MCF 10A (cell line): ENCODE measurements around the gene CHKA. TPM values are rescaled to one million over a fixed set of nuclear protein-coding genes. Genes with fewer than 3 reads are reported as not detected.

ENCODE experiments used
- BruUV-seq: library from RNA; stranded (reverse); fragments of 400-500 nt; replicated peaks from 2 replicates; lab custom pipeline; 2021; lab: Mats Ljungman, UMichigan
- CTCF ChIA-PET: fragments of 300-600 bp; sonication (Branson Sonifier 250); formaldehyde crosslinking; extraction: SDS; loops from one replicate; lab custom pipeline; 2021; ENCODE audit warnings: antibody characterized with exemption, inconsistent platforms; lab: Yijun Ruan, JAX
- POLR2A ChIA-PET: fragments of 300-600, 350-650 bp; sonication (Branson Sonifier 250); formaldehyde crosslinking; extraction: SDS; loops from one replicate; lab custom pipeline; 2020; ENCODE audit warnings: antibody characterized with exemption, inconsistent platforms; lab: Yijun Ruan, JAX
- DNase-seq: peaks from one replicate; pipeline ENCODE4 v3.0.0-alpha.2; 2018; ENCODE audit not compliant: unreplicated experiment
- H3K27ac Mint-ChIP-seq: one replicate; pipeline ENCODE4 v1.8.0; 2022; ENCODE audit warnings: mild to moderate bottlenecking, low read depth, mixed read lengths; ENCODE audit not compliant: unreplicated experiment
- H3K27me3 Mint-ChIP-seq: one replicate; pipeline ENCODE4 v1.8.0; 2022; ENCODE audit warnings: mixed read lengths; ENCODE audit not compliant: insufficient read depth, unreplicated experiment
- H3K36me3 Mint-ChIP-seq: one replicate; pipeline ENCODE4 v1.8.0; 2022; ENCODE audit warnings: mild to moderate bottlenecking, moderate library complexity, mixed read lengths; ENCODE audit not compliant: insufficient read depth, unreplicated experiment
- H3K4me1 Mint-ChIP-seq: one replicate; pipeline ENCODE4 v1.8.0; 2022; ENCODE audit warnings: mixed read lengths; ENCODE audit not compliant: insufficient read depth, unreplicated experiment
- H3K4me3 Mint-ChIP-seq: one replicate; pipeline ENCODE4 v1.8.0; 2022; ENCODE audit warnings: mild to moderate bottlenecking, moderate library complexity, mixed read lengths; ENCODE audit not compliant: unreplicated experiment
- H3K9me3 Mint-ChIP-seq: one replicate; pipeline ENCODE4 v1.8.0; 2022; ENCODE audit warnings: mixed read lengths; ENCODE audit not compliant: unreplicated experiment
- intact Hi-C: fragments of 100-400 bp; cut with micrococcal nuclease; formaldehyde crosslinking; loops from 2 replicates; pipeline ENCODE4 v1.14.1; 2022
- total RNA-seq: library from RNA; stranded (reverse); gene quantifications from 2 replicates; pipeline ENCODE4 v1.2.3, GENCODE V29; 2022
- TF ChIP-seq, protein P1 (sequence below): fragments of 200-600 bp; IDR thresholded peaks from one replicate; pipeline ENCODE4 v1.8.0; 2022; ENCODE audit warnings: antibody characterized with exemption, mild to moderate bottlenecking; ENCODE audit not compliant: unreplicated experiment

Gene CHKA
- total RNA-seq, 1 experiment from 2014 or later: 7.8 TPM

DNA sequence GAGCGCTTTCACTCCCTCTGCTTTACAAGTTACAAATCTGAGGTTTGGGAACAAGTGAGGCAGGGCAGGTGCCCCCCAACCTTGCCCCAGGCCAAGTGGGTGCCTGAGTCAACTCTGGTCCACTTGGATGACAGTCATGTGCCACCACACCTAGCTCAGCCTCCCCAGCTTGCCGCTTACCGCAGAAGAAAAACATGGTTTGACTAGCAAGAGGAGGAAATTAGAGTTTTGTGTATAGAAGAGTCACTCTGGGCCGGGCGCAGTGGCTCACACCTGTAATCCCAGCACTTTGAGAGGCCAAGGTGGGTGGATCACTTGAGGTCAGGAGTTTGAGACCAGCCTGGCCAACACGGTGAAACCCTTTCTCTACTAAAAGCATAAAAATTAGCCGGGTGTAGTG is 27.7 kb upstream of the CHKA start:
- Mint-ChIP-seq H3K4me1 (peaks cover 19% of the 10 kb centered on the region), H3K36me3 (peaks cover 7% of the 10 kb centered on the region), H3K4me3 (no peak overlapping the region), H3K9me3 (no peaks in the 10 kb centered on the region), H3K27me3 (no peaks in the 10 kb centered on the region), H3K27ac (no peak overlapping the region)
- intact Hi-C loops: no loop called here
- TF ChIP-seq, protein P1, sequence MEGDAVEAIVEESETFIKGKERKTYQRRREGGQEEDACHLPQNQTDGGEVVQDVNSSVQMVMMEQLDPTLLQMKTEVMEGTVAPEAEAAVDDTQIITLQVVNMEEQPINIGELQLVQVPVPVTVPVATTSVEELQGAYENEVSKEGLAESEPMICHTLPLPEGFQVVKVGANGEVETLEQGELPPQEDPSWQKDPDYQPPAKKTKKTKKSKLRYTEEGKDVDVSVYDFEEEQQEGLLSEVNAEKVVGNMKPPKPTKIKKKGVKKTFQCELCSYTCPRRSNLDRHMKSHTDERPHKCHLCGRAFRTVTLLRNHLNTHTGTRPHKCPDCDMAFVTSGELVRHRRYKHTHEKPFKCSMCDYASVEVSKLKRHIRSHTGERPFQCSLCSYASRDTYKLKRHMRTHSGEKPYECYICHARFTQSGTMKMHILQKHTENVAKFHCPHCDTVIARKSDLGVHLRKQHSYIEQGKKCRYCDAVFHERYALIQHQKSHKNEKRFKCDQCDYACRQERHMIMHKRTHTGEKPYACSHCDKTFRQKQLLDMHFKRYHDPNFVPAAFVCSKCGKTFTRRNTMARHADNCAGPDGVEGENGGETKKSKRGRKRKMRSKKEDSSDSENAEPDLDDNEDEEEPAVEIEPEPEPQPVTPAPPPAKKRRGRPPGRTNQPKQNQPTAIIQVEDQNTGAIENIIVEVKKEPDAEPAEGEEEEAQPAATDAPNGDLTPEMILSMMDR: no peak
- CTCF ChIA-PET: no interaction called here
- no peak for DNase-seq
- BruUV-seq: no TSS peak
- POLR2A ChIA-PET: interaction anchor here (1.0 kb wide), 1 partner anchor 10 kb away, joined by 3 read pairs; no protein-coding TSS in a partner anchor

DNA sequence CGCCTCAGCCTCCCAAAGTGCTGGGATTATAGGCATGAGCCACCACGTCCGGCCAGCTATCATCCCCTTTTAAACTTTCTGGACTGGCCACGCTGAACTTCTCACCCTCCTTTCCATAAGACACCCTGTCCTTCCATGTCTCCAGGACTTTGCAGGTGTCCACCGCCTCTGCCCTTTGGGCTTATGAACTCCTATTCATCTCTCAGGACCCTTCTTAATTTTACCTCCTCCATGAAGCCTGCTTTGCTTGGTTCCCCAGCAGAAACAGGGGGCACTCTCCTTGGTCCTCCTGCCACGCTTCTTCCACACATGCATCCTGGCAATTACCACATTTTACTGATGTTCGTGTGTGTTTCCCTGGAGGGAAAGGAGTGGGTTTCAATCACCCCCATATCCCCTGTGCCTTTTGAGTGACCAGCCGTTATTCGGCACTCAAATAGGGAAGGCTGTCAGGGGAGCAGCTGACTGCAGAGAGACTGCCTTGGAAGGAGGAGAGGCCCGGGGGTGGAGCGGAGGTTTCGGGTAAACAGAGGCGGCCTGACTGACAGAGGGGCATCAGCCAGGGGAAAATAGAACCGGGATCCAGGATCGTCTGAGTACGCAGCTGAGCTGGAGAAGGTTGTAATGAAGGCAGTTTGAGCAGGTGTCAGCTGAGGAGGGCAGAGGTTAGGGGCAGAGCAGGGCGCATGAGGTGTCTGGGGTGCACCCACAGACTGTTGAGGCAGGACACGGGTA is 27.1 kb upstream of the CHKA start:
- Mint-ChIP-seq H3K27me3 (no peaks in the 10 kb centered on the region), H3K4me3 (no peak overlapping the region), H3K27ac (peak overlapping the region; percentile 47), H3K4me1 (peaks cover 19% of the 10 kb centered on the region), H3K9me3 (no peaks in the 10 kb centered on the region), H3K36me3 (peaks cover 7% of the 10 kb centered on the region)
- intact Hi-C loops: no loop called here
- TF ChIP-seq, protein P1: no peak
- ChIA-PET CTCF (interaction anchor here (0.6 kb wide), 1 partner anchor 139 kb away, joined by 4 read pairs; no protein-coding TSS in a partner anchor), POLR2A (interaction anchor here (1.0 kb wide), 1 partner anchor 11 kb away, joined by 3 read pairs; no protein-coding TSS in a partner anchor)
- DNase-seq: no peak
- BruUV-seq: no TSS peak

DNA sequence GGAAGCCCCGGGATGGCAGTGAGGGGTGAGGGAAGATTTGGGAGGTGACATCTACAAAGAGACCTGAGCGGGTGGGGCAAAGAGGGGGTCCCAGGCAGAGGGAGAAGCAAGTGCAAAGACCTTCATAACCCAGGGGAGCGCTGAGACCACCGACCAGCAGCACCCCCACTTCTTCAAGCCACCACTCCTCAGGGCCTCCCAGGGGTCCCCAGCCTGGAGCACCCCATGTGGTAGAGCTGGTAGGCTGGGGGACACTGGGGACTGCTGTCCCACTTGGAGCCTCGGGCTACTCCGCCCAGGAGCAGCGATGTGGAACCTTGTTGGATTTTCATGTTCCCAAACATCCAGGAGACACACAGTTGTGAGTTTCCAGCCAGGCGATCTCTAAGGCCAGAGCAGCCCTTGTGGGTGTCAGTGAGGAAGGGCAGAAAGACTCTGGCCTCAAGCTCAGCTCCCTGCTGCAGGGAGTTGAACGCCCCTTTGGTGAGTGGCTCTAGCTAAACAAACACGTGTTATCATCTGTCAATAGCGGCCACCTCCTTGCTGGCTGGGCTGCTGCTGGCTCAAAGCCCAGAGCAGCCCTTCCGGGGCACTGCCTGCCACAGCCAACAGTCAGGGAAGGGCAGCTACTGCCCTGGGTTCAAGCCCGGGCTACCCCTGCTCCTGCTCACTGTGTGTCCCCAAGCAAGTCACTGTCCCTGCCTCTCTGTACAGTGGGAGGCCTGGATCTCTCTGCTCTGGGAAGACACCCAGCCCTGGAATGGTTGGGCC is 25.7 kb upstream of the CHKA start:
- intact Hi-C loops: no loop called here
- no TSS peak for BruUV-seq
- POLR2A ChIA-PET: interaction anchor here (0.6 kb wide), 1 partner anchor 110 kb away, joined by 3 read pairs; no protein-coding TSS in a partner anchor
- H3K4me1 Mint-ChIP-seq: peaks cover 19% of the 10 kb centered on the region
- H3K36me3 Mint-ChIP-seq: peaks cover 7% of the 10 kb centered on the region
- no peak overlapping the region for H3K4me3 Mint-ChIP-seq
- peak overlapping the region; percentile 67 for H3K27ac Mint-ChIP-seq
- DNase-seq: peak; percentile 56
- no peaks in the 10 kb centered on the region for H3K9me3 Mint-ChIP-seq
- H3K27me3 Mint-ChIP-seq: no peaks in the 10 kb centered on the region
- CTCF ChIA-PET: interaction anchor here (0.6 to 1.2 kb wide), 3 partner anchors 10 to 61 kb away, joined by 4 to 5 read pairs (median 4); no protein-coding TSS in a partner anchor
- TF ChIP-seq, protein P1: no peak
